H1 (cell line): ENCODE measurements around the gene PHACTR1. TPM values are rescaled to one million over a fixed set of nuclear protein-coding genes. Genes with fewer than 3 reads are reported as not detected.

Experiments used
- BRCA1 ChIP-seq: IDR thresholded peaks from 2 replicates; pipeline ENCODE4 v1.6.1; 2012; ENCODE audit warnings: low read depth, low read length, improper control_type of control experiment
- POU5F1 ChIP-seq: IDR thresholded peaks from 2 replicates; pipeline ENCODE4 v1.6.1; 2011; ENCODE audit warnings: low read depth, mild to moderate bottlenecking, low read length, moderate library complexity
- polyA plus RNA-seq, 7 experiments: library from polyadenylated mRNA; depleted of rRNA in 3 of 7; stranded (reverse) in 5 of 7; unstranded in 2 of 7; fragments of >200 nt in 5 of 7; fragments of 200-250 nt in 2 of 7; gene quantifications; 1 replicate in 5 of 7; 2 replicates in 1 of 7; 4 replicates in 1 of 7; pipeline versions ENCODE4 v1.2.1 to v1.2.3, GENCODE V29; 2011 to 2013; ENCODE audit warnings: missing spikeins in 2 of 7, mixed read lengths in 2 of 7
- total RNA-seq: library from RNA; stranded (reverse); fragmentation: NEBNext Ultra II Directional; extraction: Animal tissue kit (Norgen Biotek cat#: 25700); gene quantifications from 2 replicates; pipeline ENCODE4 v1.2.1, GENCODE V29; 2021
- TF ChIP-seq, protein P1 (sequence below): fragments of 300-600 bp; sonication (generic); IDR thresholded peaks from 2 replicates; pipeline ENCODE4 v1.7.1; 2012; ENCODE audit warnings: low read length, moderate library complexity, mild to moderate bottlenecking, inconsistent platforms; ENCODE audit not compliant: insufficient replicate concordance
- TF ChIP-seq, protein P2 (sequence below), 3 experiments: IDR thresholded peaks; 1 replicate in 2 of 3; 2 replicates in 1 of 3; pipeline versions ENCODE4 v1.5.1 to v1.6.1; 2011; ENCODE audit warnings: low read length in 3 of 3, mild to moderate bottlenecking in 3 of 3, inconsistent platforms in 2 of 3, low read depth in 1 of 3, moderate library complexity in 1 of 3; ENCODE audit not compliant: insufficient read depth in 1 of 3; ENCODE audit errors: control extremely low read depth in 1 of 3

The PHACTR1 gene
- total and polyA plus RNA-seq, 2 of the 8 experiments (the other 6 are each of a cell fraction or from before 2014, with no cell fraction given), result 3.9 to 17.1 TPM

GRCh38 chr6:13331516-13332348, 615.2 kb downstream of the PHACTR1 start (continued):
- TF ChIP-seq, protein P1, sequence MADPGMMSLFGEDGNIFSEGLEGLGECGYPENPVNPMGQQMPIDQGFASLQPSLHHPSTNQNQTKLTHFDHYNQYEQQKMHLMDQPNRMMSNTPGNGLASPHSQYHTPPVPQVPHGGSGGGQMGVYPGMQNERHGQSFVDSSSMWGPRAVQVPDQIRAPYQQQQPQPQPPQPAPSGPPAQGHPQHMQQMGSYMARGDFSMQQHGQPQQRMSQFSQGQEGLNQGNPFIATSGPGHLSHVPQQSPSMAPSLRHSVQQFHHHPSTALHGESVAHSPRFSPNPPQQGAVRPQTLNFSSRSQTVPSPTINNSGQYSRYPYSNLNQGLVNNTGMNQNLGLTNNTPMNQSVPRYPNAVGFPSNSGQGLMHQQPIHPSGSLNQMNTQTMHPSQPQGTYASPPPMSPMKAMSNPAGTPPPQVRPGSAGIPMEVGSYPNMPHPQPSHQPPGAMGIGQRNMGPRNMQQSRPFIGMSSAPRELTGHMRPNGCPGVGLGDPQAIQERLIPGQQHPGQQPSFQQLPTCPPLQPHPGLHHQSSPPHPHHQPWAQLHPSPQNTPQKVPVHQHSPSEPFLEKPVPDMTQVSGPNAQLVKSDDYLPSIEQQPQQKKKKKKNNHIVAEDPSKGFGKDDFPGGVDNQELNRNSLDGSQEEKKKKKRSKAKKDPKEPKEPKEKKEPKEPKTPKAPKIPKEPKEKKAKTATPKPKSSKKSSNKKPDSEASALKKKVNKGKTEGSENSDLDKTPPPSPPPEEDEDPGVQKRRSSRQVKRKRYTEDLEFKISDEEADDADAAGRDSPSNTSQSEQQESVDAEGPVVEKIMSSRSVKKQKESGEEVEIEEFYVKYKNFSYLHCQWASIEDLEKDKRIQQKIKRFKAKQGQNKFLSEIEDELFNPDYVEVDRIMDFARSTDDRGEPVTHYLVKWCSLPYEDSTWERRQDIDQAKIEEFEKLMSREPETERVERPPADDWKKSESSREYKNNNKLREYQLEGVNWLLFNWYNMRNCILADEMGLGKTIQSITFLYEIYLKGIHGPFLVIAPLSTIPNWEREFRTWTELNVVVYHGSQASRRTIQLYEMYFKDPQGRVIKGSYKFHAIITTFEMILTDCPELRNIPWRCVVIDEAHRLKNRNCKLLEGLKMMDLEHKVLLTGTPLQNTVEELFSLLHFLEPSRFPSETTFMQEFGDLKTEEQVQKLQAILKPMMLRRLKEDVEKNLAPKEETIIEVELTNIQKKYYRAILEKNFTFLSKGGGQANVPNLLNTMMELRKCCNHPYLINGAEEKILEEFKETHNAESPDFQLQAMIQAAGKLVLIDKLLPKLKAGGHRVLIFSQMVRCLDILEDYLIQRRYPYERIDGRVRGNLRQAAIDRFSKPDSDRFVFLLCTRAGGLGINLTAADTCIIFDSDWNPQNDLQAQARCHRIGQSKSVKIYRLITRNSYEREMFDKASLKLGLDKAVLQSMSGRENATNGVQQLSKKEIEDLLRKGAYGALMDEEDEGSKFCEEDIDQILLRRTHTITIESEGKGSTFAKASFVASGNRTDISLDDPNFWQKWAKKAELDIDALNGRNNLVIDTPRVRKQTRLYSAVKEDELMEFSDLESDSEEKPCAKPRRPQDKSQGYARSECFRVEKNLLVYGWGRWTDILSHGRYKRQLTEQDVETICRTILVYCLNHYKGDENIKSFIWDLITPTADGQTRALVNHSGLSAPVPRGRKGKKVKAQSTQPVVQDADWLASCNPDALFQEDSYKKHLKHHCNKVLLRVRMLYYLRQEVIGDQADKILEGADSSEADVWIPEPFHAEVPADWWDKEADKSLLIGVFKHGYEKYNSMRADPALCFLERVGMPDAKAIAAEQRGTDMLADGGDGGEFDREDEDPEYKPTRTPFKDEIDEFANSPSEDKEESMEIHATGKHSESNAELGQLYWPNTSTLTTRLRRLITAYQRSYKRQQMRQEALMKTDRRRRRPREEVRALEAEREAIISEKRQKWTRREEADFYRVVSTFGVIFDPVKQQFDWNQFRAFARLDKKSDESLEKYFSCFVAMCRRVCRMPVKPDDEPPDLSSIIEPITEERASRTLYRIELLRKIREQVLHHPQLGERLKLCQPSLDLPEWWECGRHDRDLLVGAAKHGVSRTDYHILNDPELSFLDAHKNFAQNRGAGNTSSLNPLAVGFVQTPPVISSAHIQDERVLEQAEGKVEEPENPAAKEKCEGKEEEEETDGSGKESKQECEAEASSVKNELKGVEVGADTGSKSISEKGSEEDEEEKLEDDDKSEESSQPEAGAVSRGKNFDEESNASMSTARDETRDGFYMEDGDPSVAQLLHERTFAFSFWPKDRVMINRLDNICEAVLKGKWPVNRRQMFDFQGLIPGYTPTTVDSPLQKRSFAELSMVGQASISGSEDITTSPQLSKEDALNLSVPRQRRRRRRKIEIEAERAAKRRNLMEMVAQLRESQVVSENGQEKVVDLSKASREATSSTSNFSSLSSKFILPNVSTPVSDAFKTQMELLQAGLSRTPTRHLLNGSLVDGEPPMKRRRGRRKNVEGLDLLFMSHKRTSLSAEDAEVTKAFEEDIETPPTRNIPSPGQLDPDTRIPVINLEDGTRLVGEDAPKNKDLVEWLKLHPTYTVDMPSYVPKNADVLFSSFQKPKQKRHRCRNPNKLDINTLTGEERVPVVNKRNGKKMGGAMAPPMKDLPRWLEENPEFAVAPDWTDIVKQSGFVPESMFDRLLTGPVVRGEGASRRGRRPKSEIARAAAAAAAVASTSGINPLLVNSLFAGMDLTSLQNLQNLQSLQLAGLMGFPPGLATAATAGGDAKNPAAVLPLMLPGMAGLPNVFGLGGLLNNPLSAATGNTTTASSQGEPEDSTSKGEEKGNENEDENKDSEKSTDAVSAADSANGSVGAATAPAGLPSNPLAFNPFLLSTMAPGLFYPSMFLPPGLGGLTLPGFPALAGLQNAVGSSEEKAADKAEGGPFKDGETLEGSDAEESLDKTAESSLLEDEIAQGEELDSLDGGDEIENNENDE, result no peak
- no peak for TF ChIP-seq POU5F1
- TF ChIP-seq, protein P2, sequence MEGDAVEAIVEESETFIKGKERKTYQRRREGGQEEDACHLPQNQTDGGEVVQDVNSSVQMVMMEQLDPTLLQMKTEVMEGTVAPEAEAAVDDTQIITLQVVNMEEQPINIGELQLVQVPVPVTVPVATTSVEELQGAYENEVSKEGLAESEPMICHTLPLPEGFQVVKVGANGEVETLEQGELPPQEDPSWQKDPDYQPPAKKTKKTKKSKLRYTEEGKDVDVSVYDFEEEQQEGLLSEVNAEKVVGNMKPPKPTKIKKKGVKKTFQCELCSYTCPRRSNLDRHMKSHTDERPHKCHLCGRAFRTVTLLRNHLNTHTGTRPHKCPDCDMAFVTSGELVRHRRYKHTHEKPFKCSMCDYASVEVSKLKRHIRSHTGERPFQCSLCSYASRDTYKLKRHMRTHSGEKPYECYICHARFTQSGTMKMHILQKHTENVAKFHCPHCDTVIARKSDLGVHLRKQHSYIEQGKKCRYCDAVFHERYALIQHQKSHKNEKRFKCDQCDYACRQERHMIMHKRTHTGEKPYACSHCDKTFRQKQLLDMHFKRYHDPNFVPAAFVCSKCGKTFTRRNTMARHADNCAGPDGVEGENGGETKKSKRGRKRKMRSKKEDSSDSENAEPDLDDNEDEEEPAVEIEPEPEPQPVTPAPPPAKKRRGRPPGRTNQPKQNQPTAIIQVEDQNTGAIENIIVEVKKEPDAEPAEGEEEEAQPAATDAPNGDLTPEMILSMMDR (IDR thresholded peaks at IDR 0.05; ENCODE audit: control extremely low read depth in 1 of 3, insufficient read depth in 1 of 3, low read depth in 1 of 3, low read length in 3 of 3), result peak in 1 of 3 experiments; percentile 7; a peak in 2 of 4 replicates
- no peak for TF ChIP-seq BRCA1
